K562 (cell line): ENCODE results near the gene KLKB1. TPM values are rescaled to one million over a fixed set of nuclear protein-coding genes. Genes with fewer than 3 reads are reported as not detected.

ENCODE experiments used
- ATAC-seq: fragments of 200-7000 bp; cut with Tn5 transposase; 3 replicates; pipeline ENCODE4 v1.9.1; 2020; ENCODE audit warnings: moderate library complexity
- BruUV-seq: library from RNA; stranded (reverse); fragments of 400-500 nt; replicated peaks from 2 replicates; lab custom pipeline; 2021; lab: Mats Ljungman, UMichigan
- CTCF ChIA-PET: fragments of 300-600 bp; formaldehyde crosslinking; extraction: SDS; loops from one replicate; lab custom pipeline; 2021; ENCODE audit warnings: low intra/inter-chr PET ratio; lab: Yijun Ruan, JAX
- POLR2A ChIA-PET: fragments of 300-600, 350-650 bp; sonication (Branson Sonifier 250); formaldehyde crosslinking; extraction: SDS; loops from one replicate; lab custom pipeline; 2021; ENCODE audit warnings: antibody characterized with exemption, inconsistent platforms; lab: Yijun Ruan, JAX
- DNase-seq, 4 experiments: peaks; one replicate each; pipeline versions ENCODE4 v3.0.0 to v3.0.0-alpha.2; 2011 to 2018; ENCODE audit warnings: low spot score in 3 of 4, mixed read lengths in 3 of 4; ENCODE audit errors: extremely low read depth in 1 of 4
- FAIRE-seq: peaks from 2 replicates; lab custom pipeline; 2011; peaks lifted over from hg19 to GRCh38; lab: Jason Lieb, UNC
- H2AFZ ChIP-seq: 2 replicates; pipeline ENCODE4 v1.6.0; 2011; ENCODE audit warnings: low read depth, low read length, control low read depth, inconsistent platforms
- H3K27ac ChIP-seq: fragments of 200-600 bp; 3 replicates; pipeline ENCODE4 v1.8.0; 2011; ENCODE audit warnings: low read depth, mild to moderate bottlenecking, control low read depth, inconsistent platforms, low read length, moderate library complexity, mixed read lengths; ENCODE audit errors: extremely low read depth
- H3K27me3 ChIP-seq, 2 experiments: fragments of 300-600 bp in 1 of 2; 2 replicates in 1 of 2; 3 replicates in 1 of 2; pipeline versions ENCODE4 v1.6.0 to v1.8.0; 2011; ENCODE audit warnings: inconsistent platforms in 2 of 2, low read length in 2 of 2, mild to moderate bottlenecking in 1 of 2, mixed read lengths in 1 of 2, moderate library complexity in 1 of 2; ENCODE audit not compliant: control insufficient read depth in 2 of 2, insufficient read depth in 2 of 2
- H3K36me3 ChIP-seq: fragments of 300-600 bp; 3 replicates; pipeline ENCODE4 v1.8.0; 2011; ENCODE audit warnings: mild to moderate bottlenecking, low read length, inconsistent platforms; ENCODE audit not compliant: control insufficient read depth, insufficient read depth
- H3K4me1 ChIP-seq, 2 experiments: fragments of 200-600 bp in 1 of 2; replicated peaks in 1 of 2; 2 replicates in 1 of 2; 3 replicates in 1 of 2; pipeline versions ENCODE4 v1.5.1 to v1.8.0; 2011; ENCODE audit warnings: inconsistent platforms in 2 of 2, low read length in 2 of 2, mild to moderate bottlenecking in 1 of 2, mixed read lengths in 1 of 2, moderate library complexity in 1 of 2; ENCODE audit not compliant: control insufficient read depth in 2 of 2, insufficient read depth in 2 of 2
- H3K4me2 ChIP-seq: 2 replicates; pipeline ENCODE4 v1.6.1; 2011; ENCODE audit warnings: low read length, control low read depth, inconsistent platforms, mixed read lengths; ENCODE audit not compliant: insufficient read depth
- H3K4me3 ChIP-seq: fragments of 200-600 bp; sonication (generic), shearing (Covaris generic); 2 replicates; pipeline ENCODE4 v1.5.1; 2016; ENCODE audit warnings: control low read depth, inconsistent platforms
- H3K79me2 ChIP-seq: fragments of 200-600 bp; 3 replicates; pipeline ENCODE4 v1.8.0; 2011; ENCODE audit warnings: low read length, inconsistent platforms; ENCODE audit not compliant: control insufficient read depth, insufficient read depth
- H3K9ac ChIP-seq, 2 experiments: 2 replicates each; pipeline versions ENCODE4 v1.6.0 to v1.6.1; 2011; ENCODE audit warnings: low read depth in 2 of 2, low read length in 2 of 2, control low read depth in 1 of 2, inconsistent platforms in 1 of 2, mild to moderate bottlenecking in 1 of 2, mixed read lengths in 1 of 2; ENCODE audit not compliant: insufficient read depth in 1 of 2
- H3K9me1 ChIP-seq: one replicate; pipeline ENCODE4 v1.6.0; 2011; ENCODE audit warnings: inconsistent platforms, mild to moderate bottlenecking, low read length, moderate library complexity; ENCODE audit not compliant: control insufficient read depth, insufficient read depth
- H3K9me3 ChIP-seq: replicated peaks from 2 replicates; pipeline ENCODE4 v1.5.1; 2011; ENCODE audit warnings: low read depth, low read length, inconsistent platforms; ENCODE audit not compliant: control insufficient read depth, insufficient read depth
- H4K20me1 ChIP-seq: replicated peaks from 2 replicates; pipeline ENCODE4 v1.6.1; 2011; ENCODE audit warnings: low read length, inconsistent platforms, mixed read lengths; ENCODE audit not compliant: control insufficient read depth, insufficient read depth
- ETS2 ChIP-seq: IDR thresholded peaks from 2 replicates; pipeline ENCODE4 v1.6.1; 2016; ENCODE audit warnings: borderline replicate concordance, missing genetic modification characterization, mild to moderate bottlenecking, moderate library complexity, missing compliant biosample characterization; ENCODE audit not compliant: poor library complexity, severe bottlenecking
- RERE ChIP-seq: sonication (generic); formaldehyde crosslinking; IDR thresholded peaks from 2 replicates; pipeline ENCODE4 v1.8.0; 2023; ENCODE audit warnings: missing genetic modification reagents, mild to moderate bottlenecking, borderline replicate concordance
- WGBS: fragments of 100-300 bp; shearing (Covaris generic); methylation state at CpG from one replicate; pipeline ENCODE4 v1.1.6; 2016; ENCODE audit warnings: low coverage, mixed read lengths; ENCODE audit not compliant: insufficient coverage; ENCODE audit errors: missing lambda C conversion rate; 5-methylcytosine and 5-hydroxymethylcytosine counted together
- in situ Hi-C: fragments of 300-500 bp; cut with MboI; formaldehyde crosslinking; loops from 4 replicates; pipeline ENCODE4 v1.15.0; 2018; ENCODE audit warnings: inconsistent platforms, mixed read lengths
- intact Hi-C: fragments of 100-400 bp; cut with micrococcal nuclease; formaldehyde crosslinking; loops from 2 replicates; pipeline ENCODE4 v1.14.2; 2022
- polyA plus RNA-seq, 8 experiments: library from polyadenylated mRNA; depleted of rRNA in 4 of 8; stranded (reverse) in 5 of 8; unstranded in 3 of 8; fragments of >200 nt; fragmentation: Nextera tagmentation in 2 of 8; fragmentation: Illumina TruSeq in 1 of 8; extraction: Ambion mirVana in 2 of 8; extraction: Trizol in 1 of 8; gene quantifications; 2 replicates each; pipeline versions ENCODE4 v1.2.1 to v1.2.3, GENCODE V29; 2011 to 2014; ENCODE audit warnings: inconsistent platforms in 1 of 8, missing spikeins in 1 of 8
- total RNA-seq, 7 experiments: library from RNA; depleted of rRNA in 6 of 7; stranded (reverse); fragments of >200 nt in 6 of 7; fragmentation: Illumina TruSeq in 2 of 7; extraction: Trizol in 2 of 7; gene quantifications; 2 replicates each; pipeline versions ENCODE4 v1.2.1 to v1.2.3, GENCODE V29; 2011 to 2021; ENCODE audit warnings: low replicate concordance in 1 of 7

The KLKB1 gene
- total and polyA plus RNA-seq, 9 of the 15 experiments (the other 6 are each of a cell fraction or from before 2014, with no cell fraction given), result 0.27 TPM; not detected in 8

DNA sequence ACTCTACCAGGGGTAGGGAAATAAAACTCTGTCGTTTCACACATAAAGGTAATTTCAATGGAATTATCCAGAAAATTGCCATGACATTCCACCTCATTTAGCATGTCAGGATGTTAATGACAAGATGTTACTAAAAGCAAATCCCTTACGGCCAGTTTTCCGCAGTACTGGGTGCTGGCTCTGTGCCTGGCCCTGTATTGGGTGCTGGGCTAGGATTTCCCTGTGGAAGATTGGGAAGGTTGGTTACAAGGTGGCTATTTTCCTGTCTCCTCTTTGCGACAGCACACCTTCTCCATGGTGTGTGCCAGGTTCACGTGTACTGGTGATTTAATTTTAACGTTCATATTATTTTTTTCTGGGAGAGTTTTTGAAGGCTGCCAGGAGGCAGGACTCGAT is 13.1 kb downstream of the KLKB1 start:
- 2% methylated on average over 7 of the region's 7 CpGs for WGBS
- no peaks in the 10 kb centered on the region for H3K4me1 ChIP-seq
- no peak overlapping the region for H3K9ac ChIP-seq
- no peak overlapping the region for H3K27ac ChIP-seq
- ChIA-PET POLR2A (no interaction called here), CTCF (no interaction called here)
- no peaks in the 10 kb centered on the region for H3K9me1 ChIP-seq
- DNase-seq, result no peak
- H4K20me1 ChIP-seq, result no peaks in the 10 kb centered on the region
- H3K27me3 ChIP-seq, result peaks cover 3 to 8% of the 10 kb centered on the region in 2 experiments; a peak in 4 of 5 replicates
- H3K9me3 ChIP-seq, result no peaks in the 10 kb centered on the region
- H3K4me3 ChIP-seq, result no peak overlapping the region
- no peaks in the 10 kb centered on the region for H3K36me3 ChIP-seq
- FAIRE-seq, result no peak
- no peak overlapping the region for H3K4me2 ChIP-seq
- no peaks in the 10 kb centered on the region for H3K79me2 ChIP-seq
- intact Hi-C loops, result no loop called here
- TF ChIP-seq ETS2 (tag), result no peak
- no peak for TF ChIP-seq RERE (CRISPR knock-in tag)
- H2AFZ ChIP-seq, result no peak overlapping the region
- no peak for ATAC-seq
- no TSS peak for BruUV-seq
- in situ Hi-C loops, result no loop called here
